Activated CD4-positive, alpha-beta T cell treated with anti-CD3 and anti-CD28 coated beads, Interleukin-2, amount 50 U/mL, for 48 hours (primary cell): ENCODE results near the gene ITGA11.
A peak's percentile ranks its signal among the peaks of the same experiment; 100 is the strongest.

Experiments
- DNase-seq, 2 experiments: peaks; one replicate each; pipeline ENCODE4 v3.0.0-alpha.2; 2020

The ITGA11 gene

GRCh38 chr15:68389041-68389930 lies 42.7 kb downstream of the ITGA11 start:
- DNase-seq: no peak

- no peak for DNase-seq
These were observed 44.4 kb downstream of the ITGA11 start for GRCh38 chr15:68387381-68388143.

- DNase-seq: no peak
These were observed 45.2 kb downstream of the ITGA11 start for GRCh38 chr15:68386587-68387288.

DNA sequence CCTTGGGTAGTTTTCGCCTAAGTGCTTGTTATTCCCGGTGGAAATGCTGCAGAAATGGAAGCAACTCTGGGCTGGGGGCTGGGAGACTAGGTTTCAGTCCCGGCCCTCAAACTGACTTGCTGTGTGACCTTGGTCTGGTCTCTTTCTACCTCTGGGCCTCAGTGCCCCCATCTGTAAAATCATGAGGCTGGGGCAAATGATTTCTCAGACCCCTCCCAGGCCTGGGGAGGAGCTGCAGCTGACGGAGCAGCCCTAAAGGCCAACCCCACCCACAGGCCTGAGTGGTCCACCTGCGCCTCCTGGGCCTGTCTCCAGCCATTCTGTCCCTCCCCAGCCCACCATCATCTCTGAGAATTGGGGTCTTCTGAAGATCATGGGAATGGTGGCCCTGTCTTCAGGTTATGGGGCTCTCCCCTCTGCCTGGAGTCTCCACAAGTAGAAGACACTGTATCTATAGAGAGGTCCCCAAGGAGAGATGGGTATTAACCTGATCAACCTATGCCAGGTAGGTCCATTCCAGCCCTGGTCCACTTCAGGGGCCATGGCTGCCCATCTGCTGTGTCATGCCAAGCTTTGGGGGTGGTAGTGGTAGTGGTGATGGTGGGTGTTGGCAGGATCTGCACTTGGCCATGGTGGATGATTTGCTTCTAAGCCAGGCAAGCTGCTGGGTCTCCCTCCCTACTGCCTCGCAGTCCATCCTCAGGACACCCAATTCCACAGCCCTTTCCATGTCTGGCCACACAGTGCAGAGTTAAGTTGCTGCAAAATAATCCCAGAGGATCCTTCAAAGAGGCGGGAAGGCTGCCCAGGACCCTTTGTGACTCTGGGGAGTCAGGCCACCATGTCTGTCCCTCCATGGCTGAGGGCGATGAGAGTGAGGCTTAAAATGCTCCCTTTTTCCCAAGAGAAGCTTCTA lies 46.0 kb downstream of the ITGA11 start:
- no peak for DNase-seq

- DNase-seq: no peak
These were observed 46.8 kb downstream of the ITGA11 start for GRCh38 chr15:68385240-68385561.

- DNase-seq: no peak
These were observed 47.3 kb downstream of the ITGA11 start for GRCh38 chr15:68384451-68385239.

DNA sequence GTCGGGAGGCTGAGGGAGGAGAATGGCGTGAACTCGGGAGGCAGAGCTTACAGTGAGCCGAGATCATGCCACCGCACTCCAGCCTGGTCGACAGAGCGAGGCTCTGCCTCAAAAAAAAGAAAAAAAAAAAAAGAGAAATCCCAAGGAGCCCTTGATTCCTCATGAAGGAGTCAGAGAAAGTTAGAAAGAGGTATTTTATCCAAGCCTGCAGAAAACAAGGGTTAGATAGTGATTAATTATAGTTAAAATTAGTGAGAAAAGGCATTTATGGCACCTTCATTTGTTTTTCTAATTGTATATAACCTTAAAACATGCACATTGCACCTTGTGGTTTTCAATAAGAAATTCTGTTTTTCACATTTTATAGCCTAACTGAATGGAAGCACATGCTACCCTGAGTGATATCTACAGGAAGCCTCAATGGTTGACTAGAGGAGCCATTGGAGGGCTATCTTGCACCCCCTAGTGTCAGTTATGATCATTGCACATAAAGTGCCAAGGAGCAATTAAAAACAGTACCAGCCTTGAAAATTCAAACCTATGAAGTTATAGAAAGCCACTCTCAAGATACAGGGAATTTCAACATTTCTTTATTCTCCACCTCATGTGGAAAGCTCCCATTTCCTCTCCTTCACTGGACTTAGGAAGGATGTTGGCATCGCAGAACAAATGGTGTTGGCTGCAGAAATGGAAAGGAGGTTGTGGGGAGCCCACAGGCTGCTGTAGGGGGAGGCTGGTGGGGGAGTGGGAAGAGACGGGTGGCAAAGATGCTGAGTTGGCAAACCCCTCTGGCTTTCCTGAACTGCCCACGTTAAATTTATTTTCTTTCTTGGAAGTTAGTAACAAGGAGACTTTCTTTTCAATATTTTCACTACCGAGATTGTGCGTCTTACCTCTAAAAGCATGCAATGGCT lies 48.5 kb downstream of the ITGA11 start:
- peak; percentile 26 to 32 for DNase-seq

GRCh38 chr15:68382286-68383007 lies 49.5 kb downstream of the ITGA11 start:
- no peak for DNase-seq

DNA sequence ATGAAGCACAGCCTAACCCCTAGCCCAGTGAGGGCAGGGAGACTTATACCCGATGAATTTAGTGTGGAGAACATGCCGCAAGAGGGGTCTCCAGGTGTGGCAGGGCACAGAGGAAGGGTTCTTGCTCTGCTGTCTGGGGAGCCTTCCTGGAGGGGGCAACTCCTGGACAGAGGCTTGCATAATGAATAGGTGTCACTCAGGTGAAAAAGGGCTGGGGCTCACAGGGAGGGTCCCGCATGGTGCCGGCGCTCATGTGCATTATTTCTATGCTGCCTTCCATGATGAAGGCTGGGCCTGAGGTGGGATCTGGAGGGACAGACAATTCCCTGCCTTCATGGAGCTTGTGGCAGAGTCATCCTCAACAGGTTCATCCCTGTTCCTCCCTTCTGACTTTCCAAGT lies 51.5 kb downstream of the ITGA11 start:
- no peak for DNase-seq

DNA sequence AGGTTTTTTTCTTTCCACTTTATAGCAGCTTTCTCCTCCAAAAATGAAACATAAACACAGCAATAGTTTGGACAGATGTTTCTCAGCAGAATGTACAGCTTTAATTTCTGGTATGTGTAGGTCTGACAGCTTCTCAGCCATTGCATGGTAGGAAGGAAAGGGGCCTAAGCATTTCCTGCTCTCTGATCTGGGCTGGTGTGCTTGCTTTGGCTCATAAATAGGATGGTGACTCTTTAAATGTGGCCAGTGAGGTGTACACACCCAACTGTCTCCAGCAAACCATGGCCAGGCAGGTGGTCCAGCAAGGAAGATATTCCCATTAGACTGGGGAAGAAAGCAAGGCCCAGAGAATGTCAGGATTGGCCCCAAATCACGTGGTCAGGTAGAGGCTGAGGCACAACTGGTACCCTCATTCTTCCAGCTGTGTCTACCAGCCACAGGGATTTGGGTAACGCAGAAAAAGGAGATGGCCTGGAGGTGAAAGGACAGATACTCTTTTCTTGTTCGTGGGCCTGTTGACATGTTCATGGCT lies 52.1 kb downstream of the ITGA11 start:
- DNase-seq: no peak

DNA sequence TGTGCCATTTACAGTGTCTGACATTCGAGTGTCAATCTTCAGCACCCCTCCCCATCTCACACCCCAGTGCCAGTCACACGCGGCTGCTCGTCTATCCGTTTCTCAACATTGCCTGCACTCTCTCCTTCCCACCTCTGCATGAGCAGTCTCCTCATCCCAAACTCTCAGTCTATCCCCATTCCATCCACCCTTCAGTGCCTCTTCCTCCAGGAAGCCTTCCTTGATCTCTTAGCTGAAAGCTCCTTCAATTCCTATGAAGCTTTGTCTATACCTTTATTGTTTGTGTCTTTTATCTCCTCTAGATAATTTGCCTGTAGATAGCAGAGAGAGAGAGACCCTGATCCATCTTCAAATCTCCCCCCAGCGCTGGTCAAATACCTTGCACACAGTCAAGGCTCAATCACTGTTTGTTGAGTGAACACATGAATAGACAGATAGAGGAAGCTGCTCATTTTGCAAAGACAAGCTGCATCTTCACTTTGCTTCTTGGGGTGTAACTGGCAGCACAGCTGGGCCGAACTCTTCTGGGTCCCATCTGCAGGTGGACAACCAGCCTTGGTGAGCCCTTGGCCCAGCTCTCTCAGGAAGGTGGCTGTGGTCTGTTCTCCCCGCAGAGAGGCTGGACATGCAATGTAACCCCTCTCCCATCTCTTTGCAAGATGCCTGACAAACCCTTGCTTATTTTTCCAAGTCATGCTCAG lies 52.8 kb downstream of the ITGA11 start:
- no peak for DNase-seq

DNA sequence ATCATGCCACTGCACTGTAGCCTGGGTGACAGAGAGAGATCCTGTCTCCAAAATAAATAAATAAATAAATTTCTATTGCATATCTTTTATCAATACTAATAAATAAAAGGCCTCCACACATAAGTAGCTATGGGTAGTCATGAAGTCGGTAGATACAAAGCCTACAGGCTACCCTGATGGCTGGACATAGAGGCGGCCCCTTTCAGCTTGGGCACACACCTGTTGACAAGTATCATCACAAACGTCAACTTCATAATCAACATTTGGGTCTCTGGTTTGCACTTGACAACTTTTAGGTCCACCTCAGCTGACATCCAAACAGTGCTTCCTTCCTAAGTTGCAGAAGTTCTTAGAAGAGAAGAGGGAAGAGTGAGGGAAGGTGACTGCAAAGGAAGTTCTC lies 53.4 kb downstream of the ITGA11 start:
- DNase-seq: no peak

GRCh38 chr15:68377766-68378165 lies 54.2 kb downstream of the ITGA11 start:
- no peak for DNase-seq

- DNase-seq: no peak
These were observed 55.4 kb downstream of the ITGA11 start for GRCh38 chr15:68376447-68377060.

- DNase-seq: no peak
These were observed 56.2 kb downstream of the ITGA11 start for GRCh38 chr15:68375716-68376220.

- DNase-seq: no peak
These were observed 56.8 kb downstream of the ITGA11 start for GRCh38 chr15:68375191-68375631.

- no peak for DNase-seq
These were observed 57.7 kb downstream of the ITGA11 start for GRCh38 chr15:68374168-68374745.

GRCh38 chr15:68373028-68373427 lies 58.9 kb downstream of the ITGA11 start:
- DNase-seq: no peak
